DND-41 (cell line): ENCODE results near the gene LYRM9.

Experiments
- CTCF ChIP-seq: IDR thresholded peaks from 2 replicates; pipeline ENCODE4 v1.5.1; 2012; ENCODE audit warnings: borderline replicate concordance, low read length, moderate library complexity, mild to moderate bottlenecking; ENCODE audit not compliant: poor library complexity, severe bottlenecking; ENCODE audit errors: extremely low read depth
- EZH2 ChIP-seq: IDR thresholded peaks from 3 replicates; pipeline ENCODE4 v1.6.1; 2012; ENCODE audit warnings: borderline replicate concordance, low read depth, mild to moderate bottlenecking, moderate library complexity, low read length, inconsistent platforms; ENCODE audit not compliant: severe bottlenecking

DNA sequence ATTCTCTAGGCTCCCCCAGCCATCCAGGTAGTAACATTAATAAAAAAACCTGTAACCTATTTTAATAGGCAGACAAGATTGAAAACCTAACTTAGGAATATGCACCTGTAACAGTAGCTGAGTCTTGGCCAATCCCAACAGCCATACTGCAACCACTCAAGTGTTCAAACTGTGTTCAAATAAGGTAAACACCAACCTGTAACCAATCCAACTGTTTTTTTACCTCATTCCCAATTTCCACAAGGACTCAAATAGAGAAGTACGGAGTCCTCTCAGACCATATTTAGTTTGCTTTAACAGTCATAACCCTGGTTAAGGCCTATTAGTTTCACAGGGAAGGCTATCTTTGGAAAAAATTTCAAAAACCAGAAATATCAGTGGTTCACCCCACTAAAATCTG is 52.5 kb downstream of the LYRM9 start:
- TF ChIP-seq CTCF (no peak), EZH2 (no peak)
